H9 (cell line): ENCODE measurements around the gene ATF4. TPM values are rescaled to one million over a fixed set of nuclear protein-coding genes. Genes with fewer than 3 reads are reported as not detected.
A peak's percentile ranks its signal among the peaks of the same experiment; 100 is the strongest.

Experiments used
- DNase-seq: peaks from one replicate; pipeline ENCODE4 v3.0.0-alpha.2; 2017
- H2AFZ ChIP-seq: one replicate; pipeline ENCODE4 v1.6.1; 2013; ENCODE audit warnings: mild to moderate bottlenecking, low read length, control low read depth, moderate library complexity
- H2AK5ac ChIP-seq: 2 replicates; pipeline ENCODE4 v1.6.1; 2013; ENCODE audit warnings: low read length, control low read depth, mixed read lengths; ENCODE audit not compliant: insufficient read length
- H2BK120ac ChIP-seq: one replicate; pipeline ENCODE4 v1.6.1; 2013; ENCODE audit warnings: low read depth, mild to moderate bottlenecking, low read length, control low read depth, inconsistent platforms; ENCODE audit not compliant: poor library complexity, severe bottlenecking
- H2BK12ac ChIP-seq: 2 replicates; pipeline ENCODE4 v1.6.1; 2013; ENCODE audit warnings: low read length, control low read depth, mixed read lengths, low read depth; ENCODE audit not compliant: insufficient read length
- H2BK15ac ChIP-seq: 2 replicates; pipeline ENCODE4 v1.6.1; 2013; ENCODE audit warnings: low read depth, low read length, control low read depth
- H2BK20ac ChIP-seq: one replicate; pipeline ENCODE4 v1.6.1; 2013; ENCODE audit warnings: low read depth, mild to moderate bottlenecking, low read length, control low read depth, inconsistent platforms; ENCODE audit not compliant: poor library complexity, severe bottlenecking
- H2BK5ac ChIP-seq: 2 replicates; pipeline ENCODE4 v1.6.1; 2013; ENCODE audit warnings: low read length, control low read depth, mixed read lengths; ENCODE audit not compliant: insufficient read length
- H3K14ac ChIP-seq: 2 replicates; pipeline ENCODE4 v1.6.1; 2013; ENCODE audit warnings: low read length, control low read depth; ENCODE audit not compliant: insufficient read depth
- H3K18ac ChIP-seq: 2 replicates; pipeline ENCODE4 v1.6.1; 2013; ENCODE audit warnings: low read depth, mild to moderate bottlenecking, mixed read lengths, low read length, control low read depth; ENCODE audit not compliant: insufficient read length
- H3K23ac ChIP-seq: 2 replicates; pipeline ENCODE4 v1.6.1; 2013; ENCODE audit warnings: low read length, control low read depth, mixed read lengths, low read depth; ENCODE audit not compliant: insufficient read length
- H3K23me2 ChIP-seq: 2 replicates; pipeline ENCODE4 v1.6.1; 2013; ENCODE audit warnings: low read depth, mild to moderate bottlenecking, mixed read lengths, low read length, control low read depth; ENCODE audit not compliant: insufficient read length, poor library complexity, severe bottlenecking
- H3K27ac ChIP-seq: 2 replicates; pipeline ENCODE4 v1.5.1; 2013; ENCODE audit warnings: low read length, control low read depth, mixed read lengths, low read depth; ENCODE audit not compliant: insufficient read length
- H3K27me3 ChIP-seq: 2 replicates; pipeline ENCODE4 v1.6.1; 2013; ENCODE audit warnings: low read length, control low read depth, inconsistent platforms; ENCODE audit not compliant: insufficient read depth
- H3K4ac ChIP-seq: 2 replicates; pipeline ENCODE4 v1.6.1; 2013; ENCODE audit warnings: low read depth, mild to moderate bottlenecking, control low read depth, inconsistent platforms, low read length, moderate library complexity
- H3K4me1 ChIP-seq: 2 replicates; pipeline ENCODE4 v1.6.1; 2013; ENCODE audit warnings: low read length, control low read depth, inconsistent platforms; ENCODE audit not compliant: insufficient read depth
- H3K4me2 ChIP-seq: 2 replicates; pipeline ENCODE4 v1.6.1; 2013; ENCODE audit warnings: low read length, control low read depth, mixed read lengths; ENCODE audit not compliant: insufficient read length, insufficient read depth
- H3K56ac ChIP-seq: 2 replicates; pipeline ENCODE4 v1.6.1; 2013; ENCODE audit warnings: low read depth, mild to moderate bottlenecking, mixed read lengths, low read length, control low read depth; ENCODE audit not compliant: insufficient read length
- H3K79me1 ChIP-seq: 2 replicates; pipeline ENCODE4 v1.6.1; 2013; ENCODE audit warnings: low read depth, mild to moderate bottlenecking, moderate library complexity, low read length, control low read depth, inconsistent platforms; ENCODE audit not compliant: insufficient read depth, poor library complexity, severe bottlenecking
- H3K79me2 ChIP-seq: 2 replicates; pipeline ENCODE4 v1.6.1; 2013; ENCODE audit warnings: low read length, control low read depth, inconsistent platforms; ENCODE audit not compliant: insufficient read depth
- H3K9ac ChIP-seq: 2 replicates; pipeline ENCODE4 v1.6.1; 2013; ENCODE audit warnings: low read length, control low read depth, mixed read lengths; ENCODE audit not compliant: insufficient read length; ENCODE audit errors: extremely low read depth
- H3K9me3 ChIP-seq: one replicate; pipeline ENCODE4 v1.6.1; 2013; ENCODE audit warnings: low read depth, low read length, inconsistent platforms; ENCODE audit not compliant: control insufficient read depth
- H3T11ph ChIP-seq: one replicate; pipeline ENCODE4 v1.6.1; 2013; ENCODE audit warnings: mild to moderate bottlenecking, low read length, control low read depth, inconsistent platforms
- H4K20me1 ChIP-seq: one replicate; pipeline ENCODE4 v1.6.1; 2013; ENCODE audit not compliant: control insufficient read depth, insufficient read length, insufficient read depth
- H4K5ac ChIP-seq: 2 replicates; pipeline ENCODE4 v1.6.1; 2013; ENCODE audit warnings: low read depth, mild to moderate bottlenecking, mixed read lengths, low read length, control low read depth; ENCODE audit not compliant: insufficient read length
- H4K8ac ChIP-seq: replicated peaks from 2 replicates; pipeline ENCODE4 v1.6.1; 2013; ENCODE audit warnings: low read length, control low read depth, mixed read lengths, low read depth; ENCODE audit not compliant: insufficient read length
- H4K91ac ChIP-seq: 2 replicates; pipeline ENCODE4 v1.6.1; 2013; ENCODE audit warnings: low read depth, mild to moderate bottlenecking, moderate library complexity, mixed read lengths, low read length, control low read depth; ENCODE audit not compliant: insufficient read length
- H3K27ac Mint-ChIP-seq, 3 experiments: 2 replicates in 2 of 3; 3 replicates in 1 of 3; pipeline ENCODE4 v1.8.0; 2020 to 2021; ENCODE audit warnings: mixed read lengths in 3 of 3, mild to moderate bottlenecking in 1 of 3, moderate library complexity in 1 of 3
- H3K27me3 Mint-ChIP-seq: 2 replicates; pipeline ENCODE4 v1.8.0; 2021; ENCODE audit warnings: low read depth, mild to moderate bottlenecking, moderate library complexity, mixed read lengths
- H3K36me3 Mint-ChIP-seq, 3 experiments: 2 replicates in 2 of 3; 3 replicates in 1 of 3; pipeline ENCODE4 v1.8.0; 2020 to 2021; ENCODE audit warnings: low read depth in 3 of 3, mixed read lengths in 3 of 3; ENCODE audit not compliant: insufficient read depth in 1 of 3
- H3K4me1 Mint-ChIP-seq, 2 experiments: 2 replicates each; pipeline ENCODE4 v1.8.0; 2020; ENCODE audit warnings: mixed read lengths in 2 of 2
- H3K4me3 Mint-ChIP-seq, 2 experiments: 2 replicates in 1 of 2; 3 replicates in 1 of 2; pipeline ENCODE4 v1.8.0; 2020 to 2021; ENCODE audit warnings: mild to moderate bottlenecking in 2 of 2, mixed read lengths in 2 of 2, moderate library complexity in 1 of 2
- H3K9me3 Mint-ChIP-seq, 2 experiments: 2 replicates in 1 of 2; 3 replicates in 1 of 2; pipeline ENCODE4 v1.8.0; 2020; ENCODE audit warnings: mild to moderate bottlenecking in 2 of 2, mixed read lengths in 2 of 2, moderate library complexity in 1 of 2
- WGBS: extraction: QIAGEN DNeasy Blood & Tissue Kit; methylation state at CpG from one replicate; pipeline ENCODE4 v1.1.7; 2013; ENCODE audit warnings: missing lambda C conversion rate, low lambda C conversion rate, mixed read lengths; ENCODE audit not compliant: insufficient read length; ENCODE audit errors: extremely low coverage; 5-methylcytosine and 5-hydroxymethylcytosine counted together
- total RNA-seq: library from RNA; stranded (reverse); gene quantifications from 2 replicates; pipeline ENCODE4 v1.2.1, GENCODE V29; 2021
- TF ChIP-seq, protein P1 (sequence below): fragments of 200-600 bp; sonication (generic); conservative IDR thresholded peaks from 3 replicates; pipeline ENCODE4 v1.8.0; 2021; ENCODE audit warnings: antibody characterized with exemption, mild to moderate bottlenecking

Gene ATF4
- total RNA-seq, 1 experiment from 2014 or later: 455 TPM

GRCh38 chr22:39522567-39523300, 2.4 kb downstream of the ATF4 start:
- Histone ChIP-seq H4K91ac (no peak overlapping the region), H3K56ac (no peak overlapping the region), H3K23ac (no peak overlapping the region), H4K8ac (no peak overlapping the region), H3K4me1 (no peaks in the 10 kb centered on the region; the same call in 1 of the 2 replicates), H2BK120ac (no peak overlapping the region), H4K5ac (no peak overlapping the region), H3K79me1 (no peaks in the 10 kb centered on the region), H2BK12ac (no peak overlapping the region), H3K23me2 (peaks cover 13% of the 10 kb centered on the region), H2AFZ (no peak overlapping the region), H3K27ac (no peak overlapping the region), H2BK15ac (no peak overlapping the region), H3K27me3 (no peaks in the 10 kb centered on the region; the same call in 1 of the 2 replicates), H2BK5ac (no peak overlapping the region), H3K4ac (no peak overlapping the region), H3K79me2 (peaks cover 8% of the 10 kb centered on the region; the same call in 1 of the 2 replicates), H3K14ac (no peak overlapping the region), H3T11ph (no peak overlapping the region), H2BK20ac (no peak overlapping the region), H3K9me3 (no peaks in the 10 kb centered on the region), H2AK5ac (no peak overlapping the region), H4K20me1 (peaks cover 9% of the 10 kb centered on the region), H3K9ac (no peak overlapping the region), H3K4me2 (peak overlapping the region; percentile 52), H3K18ac (no peak overlapping the region)
- Mint-ChIP-seq H3K4me1 (peaks cover 29 to 31% of the 10 kb centered on the region in 2 experiments), H3K9me3 (peaks cover 0 to 2% of the 10 kb centered on the region in 2 experiments; a peak in 3 of 5 replicates), H3K4me3 (peak overlapping the region; percentile 94 to 98), H3K27me3 (peaks cover 16% of the 10 kb centered on the region), H3K36me3 (peaks cover 27 to 57% (median 46%) of the 10 kb centered on the region in 3 experiments), H3K27ac (peak overlapping the region; percentile 7 to 100 (median 98); a peak in 6 of 7 replicates)
- no CpG with 5 or more reads among the region's 14 CpGs for WGBS
- DNase-seq: no peak
- TF ChIP-seq, protein P1, sequence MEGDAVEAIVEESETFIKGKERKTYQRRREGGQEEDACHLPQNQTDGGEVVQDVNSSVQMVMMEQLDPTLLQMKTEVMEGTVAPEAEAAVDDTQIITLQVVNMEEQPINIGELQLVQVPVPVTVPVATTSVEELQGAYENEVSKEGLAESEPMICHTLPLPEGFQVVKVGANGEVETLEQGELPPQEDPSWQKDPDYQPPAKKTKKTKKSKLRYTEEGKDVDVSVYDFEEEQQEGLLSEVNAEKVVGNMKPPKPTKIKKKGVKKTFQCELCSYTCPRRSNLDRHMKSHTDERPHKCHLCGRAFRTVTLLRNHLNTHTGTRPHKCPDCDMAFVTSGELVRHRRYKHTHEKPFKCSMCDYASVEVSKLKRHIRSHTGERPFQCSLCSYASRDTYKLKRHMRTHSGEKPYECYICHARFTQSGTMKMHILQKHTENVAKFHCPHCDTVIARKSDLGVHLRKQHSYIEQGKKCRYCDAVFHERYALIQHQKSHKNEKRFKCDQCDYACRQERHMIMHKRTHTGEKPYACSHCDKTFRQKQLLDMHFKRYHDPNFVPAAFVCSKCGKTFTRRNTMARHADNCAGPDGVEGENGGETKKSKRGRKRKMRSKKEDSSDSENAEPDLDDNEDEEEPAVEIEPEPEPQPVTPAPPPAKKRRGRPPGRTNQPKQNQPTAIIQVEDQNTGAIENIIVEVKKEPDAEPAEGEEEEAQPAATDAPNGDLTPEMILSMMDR: no peak
